Stimulated activated CD8-positive, alpha-beta memory T cell treated with anti-CD3 and anti-CD28 coated beads, Interleukin-4, amount 100 ng/mL, for 48 hours (primary cell): ENCODE results near the gene RIMS4.
"Not testable (repeated sequence)": the region's sequence is repeated elsewhere in the genome, so short reads cannot be mapped to it uniquely, and the experiment has no call there.

ENCODE experiments used
- DNase-seq: peaks from one replicate; pipeline ENCODE4 v3.0.0-alpha.2; 2020

RIMS4 gene

GRCh38 chr20:44792796-44793195 is 17.6 kb downstream of the RIMS4 start:
- DNase-seq, result no peak

GRCh38 chr20:44790638-44791393 is 19.5 kb downstream of the RIMS4 start:
- DNase-seq, result no peak

GRCh38 chr20:44788706-44789456 is 21.5 kb downstream of the RIMS4 start:
- DNase-seq, result no peak

GRCh38 chr20:44787299-44787698 is 23.0 kb downstream of the RIMS4 start:
- DNase-seq, result no peak

- DNase-seq, result no peak
Observed at GRCh38 chr20:44785768-44786167, 24.6 kb downstream of the RIMS4 start.

GRCh38 chr20:44784688-44785087 is 25.7 kb downstream of the RIMS4 start:
- no peak for DNase-seq

GRCh38 chr20:44781791-44782190 is 28.6 kb downstream of the RIMS4 start:
- no peak for DNase-seq

- no peak for DNase-seq
Observed at GRCh38 chr20:44781118-44781517, 29.2 kb downstream of the RIMS4 start.

- peak; percentile 63 for DNase-seq
Observed at GRCh38 chr20:44780226-44780625, 30.1 kb downstream of the RIMS4 start.

GRCh38 chr20:44776980-44777379 is 33.4 kb downstream of the RIMS4 start:
- peak; percentile 26 for DNase-seq

GRCh38 chr20:44773070-44773829 is 37.1 kb downstream of the RIMS4 start:
- no peak for DNase-seq

GRCh38 chr20:44772636-44773035 is 37.7 kb downstream of the RIMS4 start:
- DNase-seq, result no peak

GRCh38 chr20:44771172-44771535 is 39.2 kb downstream of the RIMS4 start:
- DNase-seq, result no peak

- no peak for DNase-seq
Observed at GRCh38 chr20:44770484-44771171, 39.7 kb downstream of the RIMS4 start.

GRCh38 chr20:44769481-44769863 is 40.9 kb downstream of the RIMS4 start:
- DNase-seq, result no peak

- no peak for DNase-seq
Observed at GRCh38 chr20:44768854-44769480, 41.4 kb downstream of the RIMS4 start.

- no peak for DNase-seq
Observed at GRCh38 chr20:44768256-44768655, 42.1 kb downstream of the RIMS4 start.

GRCh38 chr20:44765701-44766347 is 44.5 kb downstream of the RIMS4 start:
- DNase-seq, result no peak

- DNase-seq, result no peak
Observed at GRCh38 chr20:44765091-44765490, 45.3 kb downstream of the RIMS4 start.

GRCh38 chr20:44763798-44764197 is 46.5 kb downstream of the RIMS4 start:
- not testable (repeated sequence) for DNase-seq

GRCh38 chr20:44762466-44763140 is 47.7 kb downstream of the RIMS4 start:
- DNase-seq, result no peak
